HT1080 (cell line): Measurements from ENCODE around the gene LY6G6D. TPM values are rescaled to one million over a fixed set of nuclear protein-coding genes. Genes with fewer than 3 reads are reported as not detected.

Experiments used
- DNase-seq: peaks from one replicate; pipeline ENCODE4 v3.0.0-alpha.2; 2015; ENCODE audit warnings: low read depth
- total RNA-seq: library from RNA; depleted of rRNA; stranded (reverse); fragments of >200 nt; shearing (Covaris generic); gene quantifications from 2 replicates; pipeline ENCODE4 v1.2.3, GENCODE V29; 2014

LY6G6D gene
- total RNA-seq, 1 experiment from 2014 or later: not detected

DNA sequence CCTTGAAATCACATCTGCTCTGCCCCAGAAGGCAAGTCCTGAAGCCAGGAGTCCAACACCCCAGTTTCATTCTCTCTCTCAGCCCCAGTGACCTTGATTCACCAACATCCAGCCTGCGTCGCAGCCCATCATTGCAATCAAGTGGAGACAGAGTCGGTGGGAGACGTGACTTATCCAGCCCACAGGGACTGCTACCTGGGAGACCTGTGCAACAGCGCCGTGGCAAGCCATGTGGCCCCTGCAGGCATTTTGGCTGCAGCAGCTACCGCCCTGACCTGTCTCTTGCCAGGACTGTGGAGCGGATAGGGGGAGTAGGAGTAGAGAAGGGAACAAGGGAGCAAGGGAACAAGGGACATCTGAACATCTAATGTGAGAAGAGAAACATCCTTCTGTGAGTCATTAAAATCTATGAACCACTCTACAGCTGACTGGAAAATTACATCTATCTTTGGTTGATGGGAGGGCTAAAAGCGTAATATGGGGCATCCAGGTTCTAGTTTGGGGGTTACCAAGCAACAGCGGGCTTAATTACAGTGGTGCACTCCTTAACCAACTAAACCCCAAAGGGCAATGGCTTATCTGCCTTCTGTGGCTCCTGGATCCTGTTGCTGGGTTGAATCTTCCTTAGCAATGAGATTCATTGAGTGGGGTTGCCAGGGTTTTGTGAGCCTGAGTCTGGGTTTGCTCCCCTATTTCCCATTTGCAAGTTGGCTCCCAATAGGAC, 2.5 kb downstream of the LY6G6D start:
- DNase-seq: no peak

- DNase-seq: no peak
These were observed 3.1 kb downstream of the LY6G6D start for GRCh38 chr6:31718265-31718664.

- DNase-seq: no peak
These were observed 3.9 kb downstream of the LY6G6D start for GRCh38 chr6:31719001-31719400.

- no peak for DNase-seq
These were observed 5.1 kb downstream of the LY6G6D start for GRCh38 chr6:31720196-31720770.

DNA sequence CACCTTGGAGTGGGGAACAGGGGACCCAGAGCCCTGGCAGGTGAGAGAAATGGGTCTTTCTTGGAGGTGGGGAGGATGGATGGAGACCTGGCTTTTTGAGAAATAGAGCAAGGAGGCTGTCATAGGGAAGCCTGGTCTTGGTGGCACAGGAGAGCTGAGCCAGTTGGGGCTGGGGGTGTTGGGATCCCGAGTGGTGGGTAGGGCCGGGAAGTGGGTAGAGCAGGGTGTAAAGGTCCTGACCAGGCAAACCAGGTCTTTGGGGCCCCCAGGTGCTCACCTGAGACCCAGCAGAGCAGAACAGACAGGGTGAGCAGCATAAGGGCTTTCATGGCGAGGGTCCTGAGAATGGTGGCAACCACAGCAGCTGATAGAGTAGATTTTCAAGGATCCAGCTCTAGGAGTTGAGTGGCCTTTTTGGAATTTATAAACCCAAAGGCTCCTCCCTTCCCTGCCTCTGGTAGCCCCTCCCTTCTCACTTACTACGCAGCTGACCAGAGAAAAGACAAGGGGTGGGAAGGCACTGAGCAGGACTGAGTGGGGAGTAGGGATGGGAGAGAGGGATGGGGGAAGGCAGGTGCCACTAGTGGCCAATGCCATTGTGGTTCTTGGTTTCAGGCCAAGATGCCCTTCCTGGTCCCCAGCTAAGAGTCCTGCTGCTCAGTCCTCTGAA, 6.3 kb downstream of the LY6G6D start, which contains the start of gene LY6G6C:
Gene LY6G6C (minus strand): TSS at position 396 of the 670 bp plus-strand sequence. CDS start 67 bp downstream, at position 329.
- DNase-seq: no peak

DNA sequence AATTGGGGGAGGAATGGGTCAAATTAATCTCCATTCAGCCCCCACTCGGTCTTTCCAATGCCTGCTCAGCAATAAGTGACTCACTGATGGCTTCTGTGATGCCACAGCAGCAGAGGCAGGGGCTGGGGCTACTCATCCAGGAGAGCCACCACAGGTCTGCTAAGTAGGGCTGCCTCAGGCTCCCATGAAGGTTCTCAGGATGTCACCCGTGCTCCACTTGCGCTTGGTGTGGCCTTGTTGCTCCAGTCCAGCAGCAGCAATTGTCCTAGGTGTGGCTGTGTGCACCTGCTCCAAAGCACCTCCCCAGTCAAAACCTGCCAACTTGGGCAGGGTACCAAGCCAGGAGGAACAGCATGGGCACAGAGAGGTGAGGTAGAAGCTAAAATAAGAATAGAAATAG, 7.0 kb downstream of the LY6G6D start:
- no peak for DNase-seq

GRCh38 chr6:31723245-31723979, 8.3 kb downstream of the LY6G6D start, which contains the start of gene MPIG6B:
TSS of gene MPIG6B (plus strand) at chr6:31723373. CDS start at chr6:31723384, 11 bp downstream.
- no peak for DNase-seq

- DNase-seq: no peak
These were observed 9.0 kb downstream of the LY6G6D start for GRCh38 chr6:31723980-31724691.

DNA sequence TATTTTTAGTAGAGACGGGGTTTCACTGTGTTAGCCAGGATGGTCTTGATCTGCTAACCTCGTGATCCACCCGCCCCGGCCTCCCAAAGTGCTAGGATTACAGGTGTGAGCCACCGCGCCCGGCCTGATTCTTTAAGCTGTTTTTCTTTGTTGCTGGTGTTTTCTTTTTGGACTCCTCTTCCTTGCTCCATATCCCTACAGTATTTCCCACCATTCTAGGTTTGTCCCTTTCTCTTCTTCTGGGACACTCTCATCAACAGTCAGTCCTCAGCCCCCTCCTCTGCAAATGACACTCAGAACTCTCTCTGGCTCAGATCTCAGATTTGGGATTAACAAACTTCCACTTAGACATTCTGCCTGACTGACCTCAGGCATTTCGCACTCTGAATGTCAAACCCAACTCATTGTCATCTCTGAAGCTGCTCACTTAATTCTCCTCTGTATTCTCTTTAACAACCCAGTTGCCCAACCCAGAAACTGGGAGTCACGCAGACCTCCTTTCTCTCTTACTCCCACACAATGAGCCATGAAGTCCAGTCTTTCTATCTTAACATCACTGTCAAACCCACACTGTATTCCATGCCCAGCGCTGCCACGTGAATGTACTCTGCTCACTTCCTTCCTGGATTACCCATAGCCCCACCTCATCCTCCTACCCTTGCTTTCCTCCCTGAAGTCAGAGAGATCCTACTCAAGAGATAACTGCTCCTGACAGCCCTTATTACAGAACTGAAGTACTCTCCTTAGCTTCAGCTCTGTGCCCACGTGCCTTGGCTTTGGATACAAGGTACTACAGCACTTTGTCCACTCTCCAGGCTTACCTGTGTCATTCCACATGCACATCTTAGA, 10.6 kb downstream of the LY6G6D start:
- no peak for DNase-seq

DNA sequence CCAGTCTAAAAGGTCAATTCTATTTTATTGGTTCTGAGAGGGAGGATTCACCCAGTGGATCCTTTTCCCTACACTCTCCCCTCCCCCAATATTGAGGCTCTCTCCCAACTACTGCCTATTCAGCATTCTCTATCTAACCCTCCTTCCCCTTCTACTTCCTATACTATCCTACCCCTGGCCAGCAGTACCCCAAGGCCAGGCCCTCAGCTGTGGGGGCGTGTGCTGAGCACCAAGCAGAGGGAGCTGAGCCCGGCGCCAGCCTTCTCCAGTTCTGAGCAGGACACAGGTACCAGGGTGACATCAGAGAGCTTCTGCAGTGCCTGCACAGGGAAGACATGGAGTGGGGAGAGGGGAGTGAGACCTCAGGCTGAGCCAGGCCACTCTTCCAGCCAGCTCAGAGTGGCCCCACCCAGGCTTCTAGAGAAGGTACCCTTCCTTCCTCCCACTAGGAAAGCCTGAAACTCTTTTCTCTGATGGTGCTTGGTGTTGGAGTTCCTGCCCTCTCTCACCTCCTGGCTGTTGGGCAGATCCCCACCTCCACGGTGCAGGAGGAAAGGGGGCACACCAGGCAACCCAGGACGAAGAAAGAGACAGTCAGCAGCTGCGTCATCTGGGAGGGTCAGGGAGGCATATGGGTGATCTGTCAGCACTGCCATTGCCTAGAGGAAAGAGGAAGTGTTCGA, 12.0 kb downstream of the LY6G6D start:
- DNase-seq: no peak

GRCh38 chr6:31727717-31728671, 12.8 kb downstream of the LY6G6D start:
- no peak for DNase-seq

DNA sequence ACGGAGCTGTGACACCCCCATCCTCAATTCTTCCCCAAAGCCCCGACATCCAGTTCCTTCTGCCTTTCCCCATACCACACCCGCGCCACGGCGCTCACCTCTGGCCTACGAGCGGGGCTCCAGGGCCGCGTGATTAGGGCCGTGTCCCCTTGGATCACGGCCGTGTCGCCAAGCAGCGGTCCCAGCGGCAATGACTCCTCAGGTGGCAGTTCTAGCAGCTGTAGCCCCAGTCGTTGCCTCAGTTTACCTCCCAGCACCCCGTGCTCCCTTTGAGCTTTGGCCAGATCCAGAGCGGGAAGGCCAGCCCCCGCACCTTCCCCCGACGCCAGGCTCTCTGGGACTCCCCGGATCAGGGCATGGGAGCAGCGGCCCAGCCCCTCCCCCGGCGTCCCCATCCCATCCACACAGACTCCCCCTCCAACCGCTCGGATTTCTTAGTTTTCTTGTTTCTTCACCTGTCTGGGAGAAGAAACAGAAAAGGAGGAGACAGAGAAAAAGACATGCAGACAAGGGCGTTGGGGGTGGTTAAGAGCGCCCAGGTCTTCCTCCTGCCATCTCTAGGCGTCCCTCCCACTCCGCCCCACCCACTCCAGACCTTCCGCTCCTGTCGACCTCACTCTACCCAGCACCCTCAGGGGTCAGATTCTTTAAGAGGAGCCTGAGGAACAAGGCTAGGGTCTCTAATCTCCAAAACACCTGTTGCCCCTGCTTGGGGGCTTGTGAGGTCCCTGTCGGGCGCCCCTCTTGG, 13.8 kb downstream of the LY6G6D start, which contains the start of gene DDAH2:
Gene DDAH2 (minus strand): TSS at position 533 of the 748 bp plus-strand sequence. CDS start 138 bp downstream, at position 395.
- no peak for DNase-seq

DNA sequence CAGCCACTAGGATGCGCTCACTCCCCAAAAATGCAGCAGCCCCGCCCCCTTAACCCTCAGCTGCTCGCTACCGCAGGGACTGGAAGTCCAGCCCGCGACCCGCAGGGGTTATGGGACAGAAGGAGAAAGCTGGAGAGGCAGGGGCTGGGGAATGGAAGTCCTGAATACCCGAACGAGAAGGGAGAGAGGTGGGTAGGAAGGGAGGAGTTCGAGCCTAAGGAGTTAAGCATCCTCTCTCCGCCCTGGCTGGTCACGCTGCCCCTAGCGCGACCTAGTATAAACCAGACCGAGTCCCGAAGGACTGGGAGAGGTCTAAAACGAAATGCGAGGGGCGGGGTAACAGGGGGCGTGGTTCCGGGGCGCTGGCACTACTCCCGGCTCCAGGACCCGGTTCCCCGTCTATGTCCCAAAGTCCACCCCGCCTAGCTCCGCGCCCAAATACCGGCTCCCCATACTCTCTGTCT, 14.4 kb downstream of the LY6G6D start:
- peak; percentile 82 for DNase-seq

DNA sequence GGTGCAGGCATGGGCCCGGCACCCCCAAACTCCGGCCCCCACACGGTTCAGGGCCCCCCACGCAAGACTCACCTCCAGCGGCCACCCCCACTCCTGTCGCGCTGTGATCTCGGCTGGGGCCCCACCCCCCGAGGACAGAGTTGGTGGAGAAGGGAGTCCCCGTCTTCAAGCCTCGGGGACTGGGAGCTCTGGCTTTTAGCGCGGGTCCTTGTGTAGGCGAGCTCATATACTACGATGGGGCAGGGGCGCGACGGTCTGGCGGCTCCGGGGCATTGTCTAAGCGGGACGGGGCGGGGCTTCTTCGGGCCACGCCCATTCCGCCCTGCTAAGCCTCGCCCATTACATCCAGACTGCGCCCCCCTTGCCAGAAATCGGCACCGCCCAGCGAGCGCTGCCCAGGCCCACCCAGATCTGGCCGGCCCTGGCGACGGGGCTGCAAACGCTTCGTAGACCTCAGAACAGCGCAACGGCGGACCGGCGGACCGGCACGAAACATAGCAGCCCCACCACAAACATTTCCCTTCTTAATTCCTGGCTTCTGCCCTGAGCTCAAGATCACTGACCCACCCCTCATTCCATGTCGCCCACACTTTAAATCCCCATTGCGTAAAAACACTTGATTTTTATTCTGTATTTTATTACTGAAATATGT, 15.0 kb downstream of the LY6G6D start:
- DNase-seq: peak; percentile 92

GRCh38 chr6:31730631-31731086, 15.5 kb downstream of the LY6G6D start:
- no peak for DNase-seq

GRCh38 chr6:31732029-31732428, 16.9 kb downstream of the LY6G6D start:
- DNase-seq: no peak

- DNase-seq: no peak
These were observed 18.6 kb downstream of the LY6G6D start for GRCh38 chr6:31733734-31734133.
